ENCODE measurements around the gene HIPK3.
"Not testable (repeated sequence)": the region's sequence is repeated elsewhere in the genome, so short reads cannot be mapped to it uniquely, and the experiment has no call there.

HIPK3 gene

GRCh38 chr11:33303541-33303940 is 46.4 kb downstream of the HIPK3 start:
- no peak for DNase-seq (ENCODE audit: low read depth)

- DNase-seq (ENCODE audit: low read depth) = not testable (repeated sequence)
Measured at GRCh38 chr11:33306821-33307220, 49.6 kb downstream of the HIPK3 start.

- no peak for DNase-seq (ENCODE audit: low read depth)
Measured at GRCh38 chr11:33307984-33308383, 50.8 kb downstream of the HIPK3 start.

- no peak for DNase-seq (ENCODE audit: low read depth)
Measured at GRCh38 chr11:33309118-33309517, 51.9 kb downstream of the HIPK3 start.

GRCh38 chr11:33310720-33311500 is 53.7 kb downstream of the HIPK3 start:
- DNase-seq (ENCODE audit: low read depth) = peak; percentile 39

GRCh38 chr11:33311680-33312079 is 54.5 kb downstream of the HIPK3 start:
- no peak for DNase-seq (ENCODE audit: low read depth)

GRCh38 chr11:33315822-33316221 is 58.6 kb downstream of the HIPK3 start:
- DNase-seq (ENCODE audit: low read depth) = no peak

GRCh38 chr11:33317662-33318061 is 60.5 kb downstream of the HIPK3 start:
- DNase-seq (ENCODE audit: low read depth) = peak; percentile 48

GRCh38 chr11:33320016-33320813 is 63.0 kb downstream of the HIPK3 start:
- no peak for DNase-seq (ENCODE audit: low read depth)

GRCh38 chr11:33320814-33321330 is 63.7 kb downstream of the HIPK3 start:
- peak; percentile 81 for DNase-seq (ENCODE audit: low read depth)

- DNase-seq (ENCODE audit: low read depth) = no peak
Measured at GRCh38 chr11:33321422-33321821, 64.2 kb downstream of the HIPK3 start.

GRCh38 chr11:33323421-33323820 is 66.2 kb downstream of the HIPK3 start:
- DNase-seq (ENCODE audit: low read depth) = no peak

GRCh38 chr11:33324302-33324985 is 67.3 kb downstream of the HIPK3 start:
- DNase-seq (ENCODE audit: low read depth) = no peak

GRCh38 chr11:33325451-33325850 is 68.3 kb downstream of the HIPK3 start:
- DNase-seq (ENCODE audit: low read depth) = peak; percentile 64

- peak; percentile 71 for DNase-seq (ENCODE audit: low read depth)
Measured at GRCh38 chr11:33329705-33330329, 72.6 kb downstream of the HIPK3 start.

- DNase-seq (ENCODE audit: low read depth) = no peak
Measured at GRCh38 chr11:33333816-33334215, 76.6 kb downstream of the HIPK3 start.

GRCh38 chr11:33334627-33335026 is 77.4 kb downstream of the HIPK3 start:
- no peak for DNase-seq (ENCODE audit: low read depth)

GRCh38 chr11:33339247-33339646 is 82.1 kb downstream of the HIPK3 start:
- DNase-seq (ENCODE audit: low read depth) = no peak

- peak; percentile 36 for DNase-seq (ENCODE audit: low read depth)
Measured at GRCh38 chr11:33344611-33345010, 87.4 kb downstream of the HIPK3 start.

- DNase-seq (ENCODE audit: low read depth) = no peak
Measured at GRCh38 chr11:33347490-33348125, 90.4 kb downstream of the HIPK3 start.

- no peak for DNase-seq (ENCODE audit: low read depth)
Measured at GRCh38 chr11:33350287-33350686, 93.1 kb downstream of the HIPK3 start.

All from amniotic epithelial cell (primary cell).